ENCODE results near the gene C8A. TPM values are rescaled to one million over a fixed set of nuclear protein-coding genes. Genes with fewer than 3 reads are reported as not detected.

Gene C8A
- total RNA-seq, 1 experiment from 2014 or later, result not detected

DNA sequence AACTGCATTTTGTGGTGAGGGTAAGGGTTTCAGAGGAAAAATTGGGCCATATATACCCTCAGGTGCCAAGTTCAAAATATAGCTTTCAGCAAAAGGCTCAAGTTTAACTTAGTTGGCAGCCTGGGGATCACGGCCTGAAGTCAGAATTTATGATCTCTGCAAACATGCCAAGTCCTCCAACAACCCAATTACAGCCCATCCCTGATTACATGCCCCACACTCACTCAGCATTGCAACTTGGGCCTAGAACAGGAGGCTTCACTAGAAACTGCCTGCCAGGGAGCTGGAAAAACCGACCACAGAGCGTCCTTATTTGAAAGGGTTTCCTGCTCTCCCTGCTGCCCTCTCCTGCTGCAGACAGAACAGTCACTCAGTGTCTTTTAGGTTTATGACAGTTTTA is 47.8 kb upstream of the C8A start:
- Mint-ChIP-seq H3K4me1 (peaks cover 8% of the 10 kb centered on the region in 2 experiments), H3K36me3 (ENCODE audit: insufficient read depth in 1 of 3, low read depth in 3 of 3) (peaks cover 0 to 1% (median 0%) of the 10 kb centered on the region in 3 experiments; a peak in 1 of 7 replicates), H3K27me3 (ENCODE audit: low read depth) (peaks cover 6% of the 10 kb centered on the region), H3K27ac (no peak overlapping the region), H3K9me3 (peaks cover 0 to 3% of the 10 kb centered on the region in 2 experiments; a peak in 3 of 5 replicates), H3K4me3 (no peak overlapping the region)
- no peak overlapping the region for H3K18ac ChIP-seq (ENCODE audit: insufficient read length, low read depth, low read length)
- H3K56ac ChIP-seq (ENCODE audit: insufficient read length, low read depth, low read length), result no peak overlapping the region
- H3K4ac ChIP-seq (ENCODE audit: low read depth, low read length), result no peak overlapping the region
- no peak overlapping the region for H4K5ac ChIP-seq (ENCODE audit: insufficient read length, low read depth, low read length)
- no peaks in the 10 kb centered on the region for H3K79me2 ChIP-seq (ENCODE audit: insufficient read depth, low read length)
- no peak overlapping the region for H3K9ac ChIP-seq (ENCODE audit: extremely low read depth, insufficient read length, low read length)
- no peak overlapping the region for H3K23ac ChIP-seq (ENCODE audit: insufficient read length, low read depth, low read length)
- H2BK5ac ChIP-seq (ENCODE audit: insufficient read length, low read length), result no peak overlapping the region
- no peaks in the 10 kb centered on the region for H3K27me3 ChIP-seq (ENCODE audit: insufficient read depth, low read length)
- H4K8ac ChIP-seq (replicated peaks; ENCODE audit: insufficient read length, low read depth, low read length), result no peak overlapping the region
- no peak overlapping the region for H2AFZ ChIP-seq (ENCODE audit: low read length)
- H3K14ac ChIP-seq (ENCODE audit: insufficient read depth, low read length), result no peak overlapping the region; the same call in 1 of the 2 replicates
- no peak overlapping the region for H2BK20ac ChIP-seq (ENCODE audit: low read depth, low read length, poor library complexity, severe bottlenecking)
- H4K20me1 ChIP-seq (ENCODE audit: control insufficient read depth, insufficient read depth, insufficient read length), result no peaks in the 10 kb centered on the region
- no peaks in the 10 kb centered on the region for H3K23me2 ChIP-seq (ENCODE audit: insufficient read length, low read depth, low read length, poor library complexity, severe bottlenecking)
- DNase-seq, result no peak
- no peak overlapping the region for H3K4me2 ChIP-seq (ENCODE audit: insufficient read depth, insufficient read length, low read length)
- TF ChIP-seq CTCF (conservative IDR thresholded peaks at IDR 0.05), result peak; percentile 15; the same call in 1 of the 3 replicates
- H4K91ac ChIP-seq (ENCODE audit: insufficient read length, low read depth, low read length), result no peak overlapping the region
- no CpG with 5 or more reads among the region's 3 CpGs for WGBS (ENCODE audit: extremely low coverage, insufficient read length, low lambda C conversion rate)
- no peak overlapping the region for H2AK5ac ChIP-seq (ENCODE audit: insufficient read length, low read length)
- no peak overlapping the region for H2BK120ac ChIP-seq (ENCODE audit: low read depth, low read length, poor library complexity, severe bottlenecking)
- H3K27ac ChIP-seq (ENCODE audit: insufficient read length, low read depth, low read length), result no peak overlapping the region
- no peak overlapping the region for H3T11ph ChIP-seq (ENCODE audit: low read length)
- no peaks in the 10 kb centered on the region for H3K79me1 ChIP-seq (ENCODE audit: insufficient read depth, low read depth, low read length, poor library complexity, severe bottlenecking)
- no peak overlapping the region for H2BK12ac ChIP-seq (ENCODE audit: insufficient read length, low read depth, low read length)
- no peaks in the 10 kb centered on the region for H3K9me3 ChIP-seq (ENCODE audit: control insufficient read depth, low read depth, low read length)
- H3K4me1 ChIP-seq (ENCODE audit: insufficient read depth, low read length), result no peaks in the 10 kb centered on the region
- no peak overlapping the region for H2BK15ac ChIP-seq (ENCODE audit: low read depth, low read length)

All from H9 (cell line).